CD14-positive monocyte (primary cell): ENCODE results near the gene TFAP2E. TPM values are rescaled to one million over a fixed set of nuclear protein-coding genes. Genes with fewer than 3 reads are reported as not detected.

Experiments
- DNase-seq, 3 donors: peaks; one replicate each; pipeline ENCODE4 v3.0.0-alpha.2; 2011 to 2022
- H2AFZ ChIP-seq: 2 replicates; pipeline ENCODE4 v1.6.0; 2012; ENCODE audit warnings: mild to moderate bottlenecking, low read depth, low read length, inconsistent platforms; ENCODE audit not compliant: insufficient read depth, poor library complexity, severe bottlenecking
- H3K27ac ChIP-seq, 2 donors: 1 replicate in 1 of 2; 2 replicates in 1 of 2; pipeline ENCODE4 v1.5.1; 2012 to 2013; ENCODE audit warnings: low read length in 2 of 2, control low read depth in 1 of 2, inconsistent platforms in 1 of 2, low read depth in 1 of 2, mild to moderate bottlenecking in 1 of 2
- H3K27me3 ChIP-seq, 2 donors: one replicate each; pipeline versions ENCODE4 v1.6.0 to v1.6.1; 2011 to 2013; ENCODE audit warnings: low read length in 2 of 2; ENCODE audit not compliant: control insufficient read depth in 2 of 2, insufficient read depth in 2 of 2
- H3K36me3 ChIP-seq, 2 donors: replicated peaks in 1 of 2; 1 replicate in 1 of 2; 2 replicates in 1 of 2; pipeline versions ENCODE4 v1.5.1 to v1.6.1; 2012 to 2013; ENCODE audit warnings: low read length in 2 of 2, control low read depth in 1 of 2, inconsistent platforms in 1 of 2, mild to moderate bottlenecking in 1 of 2; ENCODE audit not compliant: insufficient read depth in 2 of 2, control insufficient read depth in 1 of 2
- H3K4me1 ChIP-seq, 2 donors: 1 replicate in 1 of 2; 2 replicates in 1 of 2; pipeline versions ENCODE4 v1.5.1 to v1.6.1; 2012 to 2013; ENCODE audit warnings: low read length in 2 of 2, control low read depth in 1 of 2, inconsistent platforms in 1 of 2, mild to moderate bottlenecking in 1 of 2, moderate library complexity in 1 of 2; ENCODE audit not compliant: insufficient read depth in 2 of 2, control insufficient read depth in 1 of 2
- H3K4me2 ChIP-seq: replicated peaks from 2 replicates; pipeline ENCODE3; 2012; ENCODE audit warnings: low read length, moderate library complexity, mild to moderate bottlenecking; ENCODE audit not compliant: poor library complexity, severe bottlenecking; ENCODE audit errors: extremely low read depth
- H3K4me3 ChIP-seq, 3 experiments: fragments of 200-600 bp in 1 of 3; sonication (generic) in 1 of 3; replicated peaks in 1 of 3; 1 replicate in 2 of 3; 2 replicates in 1 of 3; pipeline ENCODE4 v1.5.1; 2011 to 2013; ENCODE audit warnings: low read length in 3 of 3, mild to moderate bottlenecking in 3 of 3, control low read depth in 2 of 3, low read depth in 2 of 3, inconsistent platforms in 1 of 3, moderate library complexity in 1 of 3
- H3K79me2 ChIP-seq: 2 replicates; pipeline ENCODE4 v1.6.0; 2012; ENCODE audit warnings: mild to moderate bottlenecking, control low read depth, inconsistent platforms, low read length, moderate library complexity; ENCODE audit not compliant: insufficient read depth
- H3K9ac ChIP-seq: 2 replicates; pipeline ENCODE4 v1.6.0; 2017; ENCODE audit warnings: low read length, mild to moderate bottlenecking; ENCODE audit not compliant: insufficient read depth, poor library complexity, severe bottlenecking
- H3K9me3 ChIP-seq, 2 donors: replicated peaks in 1 of 2; 1 replicate in 1 of 2; 2 replicates in 1 of 2; pipeline versions ENCODE4 v1.5.1 to v1.6.1; 2012 to 2013; ENCODE audit warnings: low read length in 2 of 2, control low read depth in 1 of 2; ENCODE audit not compliant: control insufficient read depth in 1 of 2, insufficient read depth in 1 of 2
- H4K20me1 ChIP-seq: 2 replicates; pipeline ENCODE4 v1.6.0; 2012; ENCODE audit warnings: mild to moderate bottlenecking, low read length, control low read depth, moderate library complexity; ENCODE audit not compliant: insufficient read depth
- H3K27ac Mint-ChIP-seq, 7 donors: one replicate each; pipeline ENCODE4 v1.8.0; 2020; ENCODE audit warnings: mild to moderate bottlenecking in 7 of 7, mixed read lengths in 7 of 7, moderate library complexity in 6 of 7, inconsistent platforms in 2 of 7
- H3K27me3 Mint-ChIP-seq, 3 donors: one replicate each; pipeline ENCODE4 v1.8.0; 2021 to 2022; ENCODE audit warnings: low read depth in 3 of 3, mild to moderate bottlenecking in 3 of 3, mixed read lengths in 3 of 3, moderate library complexity in 3 of 3, inconsistent platforms in 1 of 3
- H3K36me3 Mint-ChIP-seq, 2 donors: one replicate each; pipeline ENCODE4 v1.8.0; 2020; ENCODE audit warnings: mixed read lengths in 2 of 2, inconsistent platforms in 1 of 2, mild to moderate bottlenecking in 1 of 2
- H3K4me1 Mint-ChIP-seq: one replicate; pipeline ENCODE4 v1.8.0; 2020; ENCODE audit warnings: mild to moderate bottlenecking, mixed read lengths
- H3K4me3 Mint-ChIP-seq, 2 donors: one replicate each; pipeline ENCODE4 v1.8.0; 2020; ENCODE audit warnings: mild to moderate bottlenecking in 2 of 2, mixed read lengths in 2 of 2, moderate library complexity in 1 of 2
- H3K9me3 Mint-ChIP-seq, 7 donors: one replicate each; pipeline ENCODE4 v1.8.0; 2020 to 2022; ENCODE audit warnings: mixed read lengths in 7 of 7, mild to moderate bottlenecking in 6 of 7, moderate library complexity in 6 of 7, inconsistent platforms in 2 of 7
- CTCF ChIP-seq: fragments of 200-600 bp; IDR thresholded peaks from one replicate; pipeline ENCODE4 v1.8.0; 2022; ENCODE audit warnings: antibody characterized with exemption, mild to moderate bottlenecking
- WGBS: methylation state at CpG from one replicate; pipeline ENCODE4 v1.1.5; 2013; ENCODE audit warnings: missing lambda C conversion rate; ENCODE audit not compliant: insufficient coverage; 5-methylcytosine and 5-hydroxymethylcytosine counted together
- intact Hi-C, 2 donors: fragments of 100-400 bp; cut with micrococcal nuclease; formaldehyde crosslinking; loops; one replicate each; pipeline versions ENCODE4 v1.15.0 to v1.15.1; 2023
- polyA plus RNA-seq, 3 donors: library from polyadenylated mRNA; depleted of rRNA in 1 of 3; unstranded in 2 of 3; stranded (reverse) in 1 of 3; fragments of 300-500 nt in 2 of 3; fragments of >200 nt in 1 of 3; fragmentation: Illumina TruSeq in 2 of 3; gene quantifications; 1 replicate in 2 of 3; 2 replicates in 1 of 3; pipeline ENCODE4 v1.2.3, GENCODE V29; 2012 to 2021

Gene TFAP2E
- polyA plus RNA-seq, 3 donors = 0.77 to 4.5 (median 1.5) TPM

DNA sequence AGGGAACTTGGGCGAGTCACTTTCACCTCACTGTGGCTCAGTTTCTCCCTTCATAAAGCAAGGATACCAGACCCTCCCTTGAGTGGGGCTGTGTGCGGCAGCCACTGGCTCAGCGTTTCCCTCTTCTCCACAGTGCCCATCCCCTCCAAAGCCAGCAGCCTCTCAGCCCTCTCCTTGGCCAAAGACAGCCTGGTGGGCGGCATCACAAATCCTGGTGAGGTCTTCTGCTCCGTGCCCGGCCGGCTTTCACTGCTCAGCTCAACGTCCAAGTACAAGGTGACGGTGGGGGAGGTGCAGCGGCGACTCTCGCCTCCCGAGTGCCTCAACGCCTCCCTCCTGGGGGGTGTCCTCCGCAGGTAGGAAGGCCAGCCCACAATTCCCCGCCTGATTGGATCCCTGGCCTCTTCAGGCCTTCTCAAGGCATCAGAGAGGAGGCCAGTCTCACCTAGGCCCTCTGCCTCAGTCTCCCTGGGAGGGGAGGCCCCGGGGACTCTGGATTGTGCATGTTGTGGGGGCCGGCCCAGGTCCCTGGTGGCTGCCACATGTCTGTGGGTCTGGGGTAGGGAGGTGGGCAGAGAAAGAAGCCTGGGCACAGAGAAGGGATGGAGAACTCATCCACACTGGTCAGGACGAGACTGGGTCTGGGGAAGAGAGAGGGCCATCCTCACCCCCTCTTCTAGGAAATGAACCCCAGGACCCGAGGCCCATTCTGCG lies 15.2 kb downstream of the TFAP2E start:
- no peak for TF ChIP-seq CTCF
- H3K36me3 ChIP-seq = peaks cover 12 to 17% of the 10 kb centered on the region in 2 donors
- intact Hi-C loops = no loop called here
- peaks cover 0 to 2% (median 0%) of the 10 kb centered on the region in 7 donors for H3K9me3 Mint-ChIP-seq
- H3K27ac ChIP-seq = no peak overlapping the region
- DNase-seq = no peak
- H3K79me2 ChIP-seq = no peaks in the 10 kb centered on the region
- no peak overlapping the region for H3K4me3 ChIP-seq
- WGBS = 95% methylated on average over 15 of the region's 21 CpGs
- H4K20me1 ChIP-seq = no peaks in the 10 kb centered on the region
- peaks cover 6% of the 10 kb centered on the region for H3K4me1 Mint-ChIP-seq
- H2AFZ ChIP-seq = no peak overlapping the region
- no peak overlapping the region for H3K9ac ChIP-seq
- H3K27me3 Mint-ChIP-seq = peaks cover 0 to 2% (median 0%) of the 10 kb centered on the region in 3 donors
- H3K36me3 Mint-ChIP-seq = peaks cover 22 to 25% of the 10 kb centered on the region in 2 donors
- no peak overlapping the region for H3K4me2 ChIP-seq
- no peak overlapping the region for H3K4me3 Mint-ChIP-seq
- no peak overlapping the region for H3K27ac Mint-ChIP-seq
- H3K9me3 ChIP-seq = no peaks in the 10 kb centered on the region
- H3K27me3 ChIP-seq = no peaks in the 10 kb centered on the region
- H3K4me1 ChIP-seq = no peaks in the 10 kb centered on the region

GRCh38 chr1:35589516-35590427 lies 16.7 kb downstream of the TFAP2E start:
- Mint-ChIP-seq H3K36me3 (peaks cover 21 to 28% of the 10 kb centered on the region in 2 donors), H3K9me3 (peaks cover 0 to 2% (median 0%) of the 10 kb centered on the region in 7 donors), H3K4me1 (peaks cover 8% of the 10 kb centered on the region), H3K27ac (peak overlapping the region in 1 of 7 donors; percentile 17), H3K27me3 (peaks cover 0 to 2% (median 0%) of the 10 kb centered on the region in 3 donors), H3K4me3 (no peak overlapping the region)
- intact Hi-C loops = no loop called here
- no peak overlapping the region for H3K9ac ChIP-seq
- H3K79me2 ChIP-seq = no peaks in the 10 kb centered on the region
- H3K9me3 ChIP-seq = no peaks in the 10 kb centered on the region
- TF ChIP-seq CTCF = no peak
- no peaks in the 10 kb centered on the region for H3K27me3 ChIP-seq
- no peaks in the 10 kb centered on the region for H3K4me1 ChIP-seq
- H3K4me3 ChIP-seq = no peak overlapping the region
- H3K36me3 ChIP-seq = peaks cover 12 to 24% of the 10 kb centered on the region in 2 donors
- no peak overlapping the region for H2AFZ ChIP-seq
- no peaks in the 10 kb centered on the region for H4K20me1 ChIP-seq
- H3K27ac ChIP-seq = no peak overlapping the region
- no peak for DNase-seq
- WGBS = over 99% methylated on average over 13 of the region's 15 CpGs
- H3K4me2 ChIP-seq = no peak overlapping the region
